ENCODE data around the gene SEMA6C. TPM values are rescaled to one million over a fixed set of nuclear protein-coding genes. Genes with fewer than 3 reads are reported as not detected.

The SEMA6C gene
- total RNA-seq, 1 donor from 2014 or later = 57.6 TPM

Other genes with a start within 250 kb of the SEMA6C start
- gene SETDB1, start 220.3 kb downstream of the SEMA6C start, total RNA-seq = 16.2 TPM
- gene CERS2, start 171.8 kb downstream of the SEMA6C start, total RNA-seq = 92.6 TPM
- gene ANXA9, start 164.3 kb downstream of the SEMA6C start, total RNA-seq = not detected
- 38.5 TPM for gene MINDY1, start 139.7 kb downstream of the SEMA6C start, total RNA-seq
- 42.1 TPM for gene PRUNE1, start 138.2 kb downstream of the SEMA6C start, total RNA-seq
- gene BNIPL, start 110.0 kb downstream of the SEMA6C start, total RNA-seq = 0.30 TPM
- 6.6 TPM for gene C1orf56, start 98.9 kb downstream of the SEMA6C start, total RNA-seq
- gene CDC42SE1, start 87.0 kb downstream of the SEMA6C start, total RNA-seq = 28.0 TPM
- gene MLLT11, start 86.2 kb downstream of the SEMA6C start, total RNA-seq = 4.9 TPM
- 8.4 TPM for gene GABPB2, start 75.9 kb downstream of the SEMA6C start, total RNA-seq
- 2.6 TPM for gene TNFAIP8L2, start 10.0 kb upstream of the SEMA6C start, total RNA-seq
- 12.3 TPM for gene LYSMD1, start 19.3 kb upstream of the SEMA6C start, total RNA-seq
- gene SCNM1, start 19.5 kb upstream of the SEMA6C start, total RNA-seq = 16.6 TPM
- not detected for gene TMOD4, start 29.4 kb upstream of the SEMA6C start, total RNA-seq
- gene VPS72, start 43.6 kb upstream of the SEMA6C start, total RNA-seq = 47.1 TPM
- gene PIP5K1A, start 51.9 kb upstream of the SEMA6C start, total RNA-seq = 34.8 TPM
- gene PSMD4, start 108.1 kb upstream of the SEMA6C start, total RNA-seq = 164 TPM
- 10.8 TPM for gene ZNF687, start 135.7 kb upstream of the SEMA6C start, total RNA-seq
- gene PI4KB, start 180.8 kb upstream of the SEMA6C start, total RNA-seq = 53.7 TPM
- gene RFX5, start 200.6 kb upstream of the SEMA6C start, total RNA-seq = 16.5 TPM
- 129 TPM for gene SELENBP1, start 226.1 kb upstream of the SEMA6C start, total RNA-seq

All from Right ventricle myocardium inferior (tissue), 1 donor.